Prostate gland (tissue), 2 donors: Measurements from ENCODE around the gene TYMS. TPM values are rescaled to one million over a fixed set of nuclear protein-coding genes. Genes with fewer than 3 reads are reported as not detected.

Experiments used
- DNase-seq: peaks from one replicate; pipeline ENCODE4 v3.0.0-alpha.2; 2019; ENCODE audit warnings: low spot score
- H3K27ac ChIP-seq, 2 donors: fragments of 200-600 bp; sonication (generic); 2 replicates each; pipeline ENCODE4 v1.5.1; 2017 to 2019
- H3K27me3 ChIP-seq: fragments of 200-600 bp; sonication (generic); replicated peaks from 2 replicates; pipeline ENCODE4 v1.5.1; 2019; ENCODE audit not compliant: insufficient read depth
- H3K36me3 ChIP-seq, 2 donors: fragments of 200-600 bp; sonication (generic); 1 replicate in 1 of 2; 2 replicates in 1 of 2; pipeline versions ENCODE4 v1.5.1 to v1.8.1; 2017 to 2019
- H3K4me1 ChIP-seq: fragments of 200-600 bp; sonication (generic); replicated peaks from 2 replicates; pipeline ENCODE4 v1.5.1; 2019
- H3K4me3 ChIP-seq, 2 donors: fragments of 200-600 bp; sonication (generic); 2 replicates each; pipeline ENCODE4 v1.5.1; 2017 to 2019
- H3K9me3 ChIP-seq: fragments of 200-600 bp; sonication (generic); 2 replicates; pipeline ENCODE4 v1.5.1; 2017
- POLR2A ChIP-seq: fragments of 450-650 bp; IDR thresholded peaks from one replicate; pipeline ENCODE4 v1.6.1; 2016; ENCODE audit warnings: antibody characterized with exemption, mild to moderate bottlenecking
- POLR2AphosphoS5 ChIP-seq: sonication (generic); formaldehyde crosslinking; IDR thresholded peaks from one replicate; pipeline ENCODE4 v1.6.1; 2017; ENCODE audit warnings: antibody characterized with exemption
- WGBS: methylation state at CpG from one replicate; pipeline ENCODE4 v1.1.5; 2018; 5-methylcytosine and 5-hydroxymethylcytosine counted together
- intact Hi-C: fragments of 100-400 bp; cut with DNase I; formaldehyde crosslinking; loops from one replicate; pipeline ENCODE4 v1.14.2; 2022
- total RNA-seq, 2 donors: library from RNA; depleted of rRNA; stranded (reverse); fragments of >200 nt; gene quantifications; one replicate each; pipeline ENCODE4 v1.1.0, GENCODE V29; 2016
- TF ChIP-seq, protein P1 (sequence below), 4 experiments: fragments of 200-600 bp in 2 of 4; fragments of 450-650 bp in 2 of 4; sonication (generic) in 2 of 4; IDR thresholded peaks; 1 replicate in 3 of 4; 2 replicates in 1 of 4; pipeline ENCODE4 v1.5.1; 2016 to 2019; ENCODE audit warnings: antibody characterized with exemption in 4 of 4, mild to moderate bottlenecking in 2 of 4, moderate library complexity in 2 of 4

TYMS gene
- total RNA-seq, 2 donors from 2014 or later, result 8.2 to 9.6 TPM

DNA sequence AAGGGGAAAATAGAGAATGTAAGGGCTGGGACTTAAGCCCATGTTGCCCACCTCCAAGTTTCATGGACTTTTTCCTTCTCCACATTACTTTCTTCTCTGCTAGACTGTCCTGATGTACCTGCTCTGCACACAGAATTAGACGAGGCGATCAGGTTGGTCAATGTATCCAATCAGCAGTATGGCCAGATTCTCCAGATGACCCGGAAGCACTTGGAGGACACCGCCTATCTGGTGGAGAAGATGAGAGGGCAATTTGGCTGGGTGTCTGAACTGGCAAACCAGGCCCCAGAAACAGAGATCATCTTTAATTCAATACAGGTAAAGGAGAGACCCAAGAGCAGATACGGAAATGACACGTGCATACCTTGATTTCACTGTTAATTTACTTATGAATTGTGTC is 16.2 kb upstream of the TYMS start:
- TF ChIP-seq, protein P1, sequence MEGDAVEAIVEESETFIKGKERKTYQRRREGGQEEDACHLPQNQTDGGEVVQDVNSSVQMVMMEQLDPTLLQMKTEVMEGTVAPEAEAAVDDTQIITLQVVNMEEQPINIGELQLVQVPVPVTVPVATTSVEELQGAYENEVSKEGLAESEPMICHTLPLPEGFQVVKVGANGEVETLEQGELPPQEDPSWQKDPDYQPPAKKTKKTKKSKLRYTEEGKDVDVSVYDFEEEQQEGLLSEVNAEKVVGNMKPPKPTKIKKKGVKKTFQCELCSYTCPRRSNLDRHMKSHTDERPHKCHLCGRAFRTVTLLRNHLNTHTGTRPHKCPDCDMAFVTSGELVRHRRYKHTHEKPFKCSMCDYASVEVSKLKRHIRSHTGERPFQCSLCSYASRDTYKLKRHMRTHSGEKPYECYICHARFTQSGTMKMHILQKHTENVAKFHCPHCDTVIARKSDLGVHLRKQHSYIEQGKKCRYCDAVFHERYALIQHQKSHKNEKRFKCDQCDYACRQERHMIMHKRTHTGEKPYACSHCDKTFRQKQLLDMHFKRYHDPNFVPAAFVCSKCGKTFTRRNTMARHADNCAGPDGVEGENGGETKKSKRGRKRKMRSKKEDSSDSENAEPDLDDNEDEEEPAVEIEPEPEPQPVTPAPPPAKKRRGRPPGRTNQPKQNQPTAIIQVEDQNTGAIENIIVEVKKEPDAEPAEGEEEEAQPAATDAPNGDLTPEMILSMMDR (IDR thresholded peaks at IDR 0.05), result no peak
- TF ChIP-seq POLR2A (no peak), POLR2AphosphoS5 (no peak)
- Histone ChIP-seq H3K27ac (no peak overlapping the region), H3K4me3 (no peak overlapping the region), H3K27me3 (no peaks in the 10 kb centered on the region), H3K36me3 (no peaks in the 10 kb centered on the region), H3K4me1 (no peaks in the 10 kb centered on the region), H3K9me3 (no peaks in the 10 kb centered on the region)
- intact Hi-C loops, result no loop called here
- no peak for DNase-seq
- 94% methylated on average over 6 of the region's 6 CpGs for WGBS

DNA sequence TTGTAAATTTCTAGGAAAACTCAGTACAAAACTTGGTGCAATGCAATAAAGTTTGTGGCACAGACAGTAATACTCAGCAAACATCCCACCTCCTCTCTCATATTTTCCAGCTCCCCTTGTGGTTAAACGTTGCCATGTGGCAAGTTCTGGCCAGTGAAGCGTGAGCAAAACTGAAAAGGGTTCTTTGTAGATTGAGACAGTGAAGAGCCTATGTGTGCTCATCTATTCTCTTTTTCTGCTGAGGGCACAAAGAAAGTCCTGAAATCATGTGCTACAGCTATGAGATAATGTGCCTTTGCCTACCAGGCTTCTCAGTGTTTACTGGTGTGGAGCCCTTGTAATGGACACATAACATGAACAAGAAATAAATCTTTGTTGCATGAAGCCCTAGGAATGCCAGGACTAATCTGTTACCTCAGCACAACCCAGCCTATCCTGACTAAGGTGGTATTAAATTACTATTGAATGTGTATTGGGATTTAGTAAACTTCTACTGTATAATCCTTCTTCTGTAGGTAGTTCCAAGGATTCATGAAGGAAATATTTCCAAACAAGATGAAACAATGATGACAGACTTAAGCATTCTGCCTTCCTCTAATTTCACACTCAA is 13.0 kb upstream of the TYMS start:
- Histone ChIP-seq H3K4me1 (no peaks in the 10 kb centered on the region), H3K27me3 (no peaks in the 10 kb centered on the region), H3K36me3 (no peaks in the 10 kb centered on the region), H3K4me3 (no peak overlapping the region), H3K9me3 (no peaks in the 10 kb centered on the region), H3K27ac (no peak overlapping the region)
- TF ChIP-seq, protein P1 (IDR thresholded peaks at IDR 0.05), result no peak
- TF ChIP-seq POLR2AphosphoS5 (no peak), POLR2A (no peak)
- no peak for DNase-seq
- intact Hi-C loops, result no loop called here
- WGBS, result 57% methylated on average over 2 of the region's 2 CpGs

DNA sequence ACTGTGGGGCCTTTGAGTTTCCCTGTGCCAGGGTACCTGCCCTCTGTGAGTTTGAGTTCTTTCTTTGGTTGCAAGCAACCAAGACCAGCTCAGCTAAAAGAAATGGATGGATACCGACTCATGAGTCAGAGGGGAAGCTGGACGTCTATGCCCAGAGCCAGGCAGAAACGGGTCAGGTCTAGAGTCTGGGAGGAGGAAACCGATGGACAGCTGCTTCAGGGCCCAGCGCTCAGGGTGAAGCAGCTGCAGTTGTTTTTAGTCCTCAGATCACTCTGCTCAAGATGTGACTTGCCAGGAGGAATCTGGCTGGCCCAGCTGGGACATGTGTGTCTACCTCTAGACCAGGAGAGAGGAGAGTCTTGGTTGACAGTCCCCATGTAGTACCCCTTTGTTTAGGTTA is 10.1 kb upstream of the TYMS start:
- intact Hi-C loops, result no loop called here
- TF ChIP-seq POLR2AphosphoS5, result no peak
- no peak for TF ChIP-seq POLR2A
- TF ChIP-seq, protein P1 (IDR thresholded peaks at IDR 0.05), result no peak
- Histone ChIP-seq H3K4me1 (no peaks in the 10 kb centered on the region), H3K9me3 (no peaks in the 10 kb centered on the region), H3K27ac (no peak overlapping the region), H3K4me3 (no peak overlapping the region), H3K27me3 (no peaks in the 10 kb centered on the region), H3K36me3 (no peaks in the 10 kb centered on the region)
- no peak for DNase-seq
- 91% methylated on average over 5 of the region's 5 CpGs for WGBS

DNA sequence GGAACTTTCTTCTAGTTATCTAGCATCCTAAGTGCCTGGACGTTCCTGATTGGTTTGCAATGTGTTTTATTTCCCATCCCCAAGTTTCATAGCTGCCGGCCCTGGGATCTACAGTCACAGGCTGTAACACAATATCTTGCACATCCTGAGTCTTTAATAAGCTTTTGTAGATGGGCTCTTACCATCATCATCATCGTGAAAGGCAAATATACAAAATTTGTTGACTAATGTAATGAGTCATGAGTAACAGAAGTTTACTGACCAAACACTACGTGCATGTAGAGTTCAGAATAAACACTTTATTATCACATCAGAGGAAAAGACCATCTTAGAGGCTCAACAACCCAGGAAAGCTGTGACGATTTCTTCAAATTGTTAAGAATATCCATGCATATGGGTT is 8.1 kb upstream of the TYMS start:
- no peaks in the 10 kb centered on the region for H3K4me1 ChIP-seq
- DNase-seq, result no peak
- WGBS, result 63% methylated on average over 5 of the region's 5 CpGs
- no peaks in the 10 kb centered on the region for H3K27me3 ChIP-seq
- no peak overlapping the region for H3K27ac ChIP-seq
- intact Hi-C loops, result no loop called here
- H3K9me3 ChIP-seq, result no peaks in the 10 kb centered on the region
- no peak for TF ChIP-seq POLR2A
- no peak for TF ChIP-seq POLR2AphosphoS5
- TF ChIP-seq, protein P1 (IDR thresholded peaks at IDR 0.05), result no peak
- H3K36me3 ChIP-seq, result no peaks in the 10 kb centered on the region
- H3K4me3 ChIP-seq, result no peak overlapping the region

DNA sequence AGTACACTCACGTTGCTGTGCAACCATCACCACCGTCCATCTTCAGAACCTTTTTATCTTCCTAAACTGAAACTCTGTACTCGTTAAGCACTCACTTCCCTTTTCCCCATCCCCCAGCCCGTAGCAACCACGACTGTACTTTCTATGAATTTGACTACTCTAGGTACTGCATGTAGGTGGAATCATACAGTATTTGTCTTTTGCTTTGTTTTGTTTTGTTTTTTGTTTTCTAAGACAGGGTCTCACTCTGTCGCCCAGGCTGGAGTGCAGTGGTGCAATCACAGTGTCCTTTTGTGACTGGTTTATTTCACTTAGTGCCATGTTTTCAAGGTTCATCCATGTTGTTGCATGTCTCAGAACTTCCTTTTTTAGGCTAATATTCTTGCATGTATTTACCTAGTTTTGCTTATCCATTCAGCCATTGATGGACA is 7.0 kb upstream of the TYMS start:
- 77% methylated on average over 6 of the region's 6 CpGs for WGBS
- Histone ChIP-seq H3K27me3 (no peaks in the 10 kb centered on the region), H3K4me3 (no peak overlapping the region), H3K27ac (no peak overlapping the region), H3K36me3 (no peaks in the 10 kb centered on the region), H3K9me3 (no peaks in the 10 kb centered on the region), H3K4me1 (no peaks in the 10 kb centered on the region)
- intact Hi-C loops, result no loop called here
- no peak for DNase-seq
- no peak for TF ChIP-seq POLR2A
- TF ChIP-seq, protein P1 (IDR thresholded peaks at IDR 0.05), result no peak
- no peak for TF ChIP-seq POLR2AphosphoS5
